ENCODE data around the gene CRABP1.
A peak's percentile ranks its signal among the peaks of the same experiment; 100 is the strongest.

CRABP1 gene

GRCh38 chr15:78340231-78341056 lies at the start of gene CRABP1:
TSS of gene CRABP1 (plus strand) at chr15:78340353. CDS start at chr15:78340429, 76 bp downstream.
- no peak for DNase-seq

GRCh38 chr15:78291052-78291451 lies 49.1 kb upstream of the CRABP1 start:
- DNase-seq = no peak

GRCh38 chr15:78291698-78292097 lies 48.5 kb upstream of the CRABP1 start:
- no peak for DNase-seq

- DNase-seq = no peak
Measured at GRCh38 chr15:78292219-78292618, 47.9 kb upstream of the CRABP1 start.

GRCh38 chr15:78299101-78299930 lies 40.8 kb upstream of the CRABP1 start, which contains the start of gene SKIC8:
TSS of gene SKIC8 (minus strand) at chr15:78299609. CDS start at chr15:78295686, 3,923 bp downstream.
- peak; percentile 88 to 92 for DNase-seq

GRCh38 chr15:78301326-78301725 lies 38.8 kb upstream of the CRABP1 start:
- DNase-seq = no peak

GRCh38 chr15:78301828-78302227 lies 38.3 kb upstream of the CRABP1 start:
- no peak for DNase-seq

- no peak for DNase-seq
Measured at GRCh38 chr15:78302579-78303312, 37.4 kb upstream of the CRABP1 start.

- no peak for DNase-seq
Measured at GRCh38 chr15:78304216-78305066, 35.7 kb upstream of the CRABP1 start.

- DNase-seq = no peak
Measured at GRCh38 chr15:78306176-78306774, 33.9 kb upstream of the CRABP1 start.

GRCh38 chr15:78307976-78308375 lies 32.2 kb upstream of the CRABP1 start:
- DNase-seq = peak in 1 of 2 donors; percentile 24

- peak; percentile 32 to 47 for DNase-seq
Measured at GRCh38 chr15:78308422-78309032, 31.6 kb upstream of the CRABP1 start.

GRCh38 chr15:78311292-78311691 lies 28.9 kb upstream of the CRABP1 start:
- DNase-seq = no peak

GRCh38 chr15:78312536-78312935 lies 27.6 kb upstream of the CRABP1 start:
- no peak for DNase-seq

- no peak for DNase-seq
Measured at GRCh38 chr15:78312957-78313356, 27.2 kb upstream of the CRABP1 start.

GRCh38 chr15:78313383-78313782 lies 26.8 kb upstream of the CRABP1 start:
- DNase-seq = no peak

- no peak for DNase-seq
Measured at GRCh38 chr15:78314181-78314581, 26.0 kb upstream of the CRABP1 start.

GRCh38 chr15:78315686-78316282 lies 24.4 kb upstream of the CRABP1 start:
- no peak for DNase-seq

GRCh38 chr15:78316283-78317083 lies 23.7 kb upstream of the CRABP1 start:
- no peak for DNase-seq
